Measurements from ENCODE around the gene FMN1. TPM values are rescaled to one million over a fixed set of nuclear protein-coding genes. Genes with fewer than 3 reads are reported as not detected.

Gene FMN1
- total RNA-seq, 2 experiments from 2014 or later: not detected

GRCh38 chr15:33098094-33099058 is 96.1 kb downstream of the FMN1 start:
- no peak overlapping the region for H3K27ac Mint-ChIP-seq
- DNase-seq (no peak), ATAC-seq (no peak)
- no peaks in the 10 kb centered on the region for H3K9me3 Mint-ChIP-seq (ENCODE audit: low read depth)
- no peaks in the 10 kb centered on the region for H3K4me1 Mint-ChIP-seq
- no peaks in the 10 kb centered on the region for H3K36me3 Mint-ChIP-seq
- CTCF ChIA-PET: no interaction called here
- no peaks in the 10 kb centered on the region for H3K27me3 Mint-ChIP-seq
- no peak overlapping the region for H3K4me3 Mint-ChIP-seq

DNA sequence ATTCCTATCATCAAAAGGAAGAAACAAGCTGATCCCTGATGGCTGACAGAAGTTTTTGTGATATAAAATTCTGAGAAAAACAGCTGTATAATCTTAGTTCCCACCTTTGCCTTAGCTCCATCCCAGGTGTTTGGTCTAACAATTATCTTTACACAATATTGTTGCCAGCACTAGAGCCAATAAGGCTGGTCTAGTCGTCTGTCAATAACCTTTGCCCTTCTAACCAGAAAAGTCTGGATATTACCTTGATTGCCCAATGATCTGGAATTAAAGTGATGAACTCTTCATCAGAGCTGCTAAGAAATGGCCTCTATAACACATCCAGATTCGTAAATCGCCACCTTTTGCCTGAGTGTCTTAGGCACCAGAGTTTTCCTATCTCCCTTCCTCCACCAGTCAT is 98.4 kb downstream of the FMN1 start:
- CTCF ChIA-PET: interaction anchor here (0.9 kb wide), 1 partner anchor 10 kb away, joined by 3 read pairs; no protein-coding TSS in a partner anchor
- H3K4me3 Mint-ChIP-seq: no peak overlapping the region
- DNase-seq: no peak
- no peak overlapping the region for H3K27ac Mint-ChIP-seq
- no peaks in the 10 kb centered on the region for H3K4me1 Mint-ChIP-seq
- no peaks in the 10 kb centered on the region for H3K36me3 Mint-ChIP-seq
- no peak for ATAC-seq
- H3K9me3 Mint-ChIP-seq (ENCODE audit: low read depth): no peaks in the 10 kb centered on the region
- H3K27me3 Mint-ChIP-seq: no peaks in the 10 kb centered on the region

DNA sequence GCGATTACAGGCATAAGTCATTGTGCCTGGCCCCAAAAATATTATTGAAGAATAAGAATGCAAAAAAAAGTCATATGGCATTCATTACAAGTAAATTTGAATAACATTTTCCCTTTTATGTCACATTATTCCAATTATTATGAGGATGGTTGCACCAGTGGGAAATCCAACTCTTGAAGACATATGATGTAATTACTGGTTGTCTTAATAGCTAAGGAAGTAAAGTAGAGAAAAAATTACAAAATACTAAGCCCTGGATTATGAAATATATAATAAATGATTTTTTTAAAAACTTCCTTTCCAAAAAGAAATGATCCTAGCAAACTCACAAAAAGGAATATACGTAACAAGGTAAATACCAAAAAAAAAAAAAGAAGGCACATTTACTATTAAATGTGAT is 98.9 kb downstream of the FMN1 start:
- H3K4me3 Mint-ChIP-seq: no peak overlapping the region
- CTCF ChIA-PET: interaction anchor here (0.9 kb wide), 1 partner anchor 9 kb away, joined by 3 read pairs; no protein-coding TSS in a partner anchor

GRCh38 chr15:33094336-33094735 is 100.2 kb downstream of the FMN1 start:
- no peak overlapping the region for H3K27ac Mint-ChIP-seq

More for the DNA sequence above, 98.9 kb downstream of the FMN1 start:
- H3K27ac Mint-ChIP-seq: no peak overlapping the region
- H3K4me1 Mint-ChIP-seq: no peaks in the 10 kb centered on the region
- no peak for DNase-seq
- no peaks in the 10 kb centered on the region for H3K9me3 Mint-ChIP-seq (ENCODE audit: low read depth)
- H3K27me3 Mint-ChIP-seq: no peaks in the 10 kb centered on the region
- no peak for ATAC-seq
- no peaks in the 10 kb centered on the region for H3K36me3 Mint-ChIP-seq

GRCh38 chr15:33093222-33093621 is 101.3 kb downstream of the FMN1 start:
- H3K36me3 Mint-ChIP-seq: no peaks in the 10 kb centered on the region
- DNase-seq (no peak), ATAC-seq (no peak)
- no peak overlapping the region for H3K27ac Mint-ChIP-seq
- no peaks in the 10 kb centered on the region for H3K27me3 Mint-ChIP-seq
- no peak overlapping the region for H3K4me3 Mint-ChIP-seq
- H3K4me1 Mint-ChIP-seq: no peaks in the 10 kb centered on the region
- H3K9me3 Mint-ChIP-seq (ENCODE audit: low read depth): no peaks in the 10 kb centered on the region
- CTCF ChIA-PET: no interaction called here

More at GRCh38 chr15:33094336-33094735, 100.2 kb downstream of the FMN1 start:
- CTCF ChIA-PET: no interaction called here
- Mint-ChIP-seq H3K4me1 (no peaks in the 10 kb centered on the region), H3K27me3 (no peaks in the 10 kb centered on the region), H3K36me3 (no peaks in the 10 kb centered on the region), H3K4me3 (no peak overlapping the region), H3K9me3 (ENCODE audit: low read depth) (no peaks in the 10 kb centered on the region)
- DNase-seq (no peak), ATAC-seq (no peak)

DNA sequence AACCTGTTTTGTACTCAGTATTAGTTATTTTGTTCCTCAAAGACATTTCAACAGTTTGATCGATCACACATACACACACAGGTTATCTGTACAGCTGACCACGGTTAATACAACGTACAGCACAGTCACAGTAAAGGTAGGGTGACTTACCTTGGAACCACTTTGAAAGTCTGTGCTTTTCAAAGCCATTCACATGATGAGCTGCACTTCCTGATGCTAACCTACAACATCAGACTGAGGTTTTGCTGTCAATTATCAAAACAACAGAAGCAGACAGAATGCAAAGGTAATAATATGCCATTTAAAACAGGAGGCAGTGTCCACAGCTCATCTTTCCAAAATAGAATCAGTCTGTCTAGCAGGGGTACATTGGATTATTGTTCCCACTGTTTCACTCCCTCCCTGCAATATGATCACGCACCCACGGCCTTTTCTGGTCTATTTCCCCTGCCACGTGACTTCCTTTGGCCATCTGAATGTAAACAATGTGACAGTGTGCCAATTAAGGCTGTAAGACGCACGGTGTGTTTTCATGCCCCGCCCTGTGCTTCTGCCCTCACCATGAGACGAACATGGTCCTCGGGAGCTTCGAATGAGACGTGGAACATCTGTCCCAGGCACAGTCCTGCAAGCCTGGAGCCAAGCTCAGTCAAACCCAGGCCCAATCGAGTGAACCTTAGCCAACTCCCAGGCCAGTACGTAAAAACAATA is 102.4 kb downstream of the FMN1 start:
- ATAC-seq: no peak
- Mint-ChIP-seq H3K4me1 (no peaks in the 10 kb centered on the region), H3K36me3 (no peaks in the 10 kb centered on the region), H3K4me3 (no peak overlapping the region), H3K27ac (no peak overlapping the region), H3K9me3 (ENCODE audit: low read depth) (no peaks in the 10 kb centered on the region), H3K27me3 (no peaks in the 10 kb centered on the region)
- DNase-seq: no peak
- CTCF ChIA-PET: no interaction called here

DNA sequence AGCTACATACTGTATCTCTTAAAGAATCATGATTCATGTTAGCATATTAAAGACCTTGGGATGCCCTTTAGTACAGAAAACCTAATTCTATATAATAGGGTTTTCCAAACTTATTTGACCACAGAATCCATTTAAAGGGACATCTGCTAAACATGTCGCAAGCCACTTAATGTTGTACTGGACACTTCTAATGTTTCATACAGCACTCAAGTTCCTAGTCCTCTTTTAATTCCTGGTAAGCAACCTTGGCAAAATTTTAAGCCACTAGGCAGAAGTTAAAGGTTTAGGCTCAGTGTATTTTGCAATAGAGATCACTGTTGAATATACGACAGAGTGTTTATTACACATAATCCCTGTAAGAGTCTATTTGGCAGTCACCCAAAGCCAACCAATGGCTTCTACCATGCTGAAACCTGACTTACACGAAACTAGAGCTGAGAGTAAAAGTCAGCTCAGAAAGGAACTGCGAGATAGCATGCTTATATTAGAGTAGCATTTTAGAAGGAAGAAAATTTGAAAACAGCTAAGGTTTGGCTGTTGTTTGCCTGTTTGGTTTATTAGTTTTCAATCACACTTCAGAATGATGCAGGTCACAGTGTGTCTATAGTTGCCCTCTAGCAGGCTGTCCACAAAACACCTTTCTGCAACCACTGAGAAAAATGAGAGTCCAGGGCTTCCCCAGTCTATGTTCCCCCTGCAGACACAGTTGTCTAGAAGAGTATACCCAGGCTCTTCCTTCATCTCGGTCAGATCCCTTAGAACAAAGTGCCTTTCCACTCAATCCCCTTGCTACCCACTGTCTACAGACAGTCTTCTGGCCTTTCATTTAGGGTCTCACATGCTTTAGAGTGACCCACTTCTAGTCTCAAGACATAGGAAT is 104.4 kb downstream of the FMN1 start:
- Mint-ChIP-seq H3K27ac (no peak overlapping the region), H3K4me3 (no peak overlapping the region), H3K9me3 (ENCODE audit: low read depth) (no peaks in the 10 kb centered on the region), H3K27me3 (no peaks in the 10 kb centered on the region), H3K36me3 (no peaks in the 10 kb centered on the region), H3K4me1 (no peaks in the 10 kb centered on the region)
- DNase-seq: no peak
- ATAC-seq: no peak
- CTCF ChIA-PET: no interaction called here

DNA sequence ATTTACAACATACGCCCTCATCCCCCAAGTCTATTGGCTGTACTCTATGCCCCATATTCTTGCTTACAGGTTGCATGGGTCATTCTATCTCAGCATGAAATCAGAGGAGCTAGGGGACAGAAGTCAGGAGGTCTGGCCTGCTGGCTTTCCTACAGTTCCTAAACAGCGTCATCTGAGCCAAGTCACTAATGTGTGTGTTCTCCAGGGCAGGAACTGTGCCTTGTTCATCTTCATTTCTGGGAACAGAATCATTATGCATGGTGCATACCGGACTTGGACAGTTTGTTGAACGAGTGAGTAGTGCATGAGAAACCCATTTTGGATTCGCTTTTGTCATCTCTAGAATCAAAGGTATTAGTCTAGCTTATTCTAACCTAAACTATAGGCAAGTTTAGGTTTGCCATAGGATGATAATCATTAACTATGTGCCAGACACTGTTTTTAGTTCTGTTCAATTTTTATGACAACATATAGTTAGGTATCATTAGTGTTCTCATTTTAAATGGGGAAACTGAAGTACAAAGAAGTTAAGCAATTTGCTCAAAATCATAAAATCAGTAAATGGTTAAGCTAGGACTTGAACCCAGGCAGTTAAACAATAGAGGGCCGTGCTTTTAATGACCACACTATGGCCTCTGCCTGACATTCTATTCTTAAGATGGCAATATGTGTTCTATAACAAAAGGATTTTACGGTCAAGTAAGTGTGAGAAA is 105.2 kb downstream of the FMN1 start:
- H3K27ac Mint-ChIP-seq: no peak overlapping the region
- ATAC-seq: no peak
- CTCF ChIA-PET: interaction anchor here (1.6 kb wide), 1 partner anchor 43 kb away, joined by 3 read pairs; no protein-coding TSS in a partner anchor

GRCh38 chr15:33086500-33087121 is 107.9 kb downstream of the FMN1 start:
- Mint-ChIP-seq H3K4me1 (no peaks in the 10 kb centered on the region), H3K27me3 (no peaks in the 10 kb centered on the region), H3K9me3 (ENCODE audit: low read depth) (no peaks in the 10 kb centered on the region), H3K27ac (no peak overlapping the region), H3K4me3 (no peak overlapping the region), H3K36me3 (no peaks in the 10 kb centered on the region)
- DNase-seq (no peak), ATAC-seq (no peak)
- CTCF ChIA-PET: interaction anchor here (1.0 to 1.7 kb wide), 5 partner anchors 9 to 614 kb away, joined by 3 to 7 read pairs (median 3); no protein-coding TSS in a partner anchor

More for the DNA sequence above, 105.2 kb downstream of the FMN1 start:
- Mint-ChIP-seq H3K4me1 (no peaks in the 10 kb centered on the region), H3K4me3 (no peak overlapping the region), H3K9me3 (ENCODE audit: low read depth) (no peaks in the 10 kb centered on the region), H3K27me3 (no peaks in the 10 kb centered on the region), H3K36me3 (no peaks in the 10 kb centered on the region)
- no peak for DNase-seq

- ATAC-seq (no peak), DNase-seq (no peak)
- H3K9me3 Mint-ChIP-seq (ENCODE audit: low read depth): no peaks in the 10 kb centered on the region
- H3K36me3 Mint-ChIP-seq: no peaks in the 10 kb centered on the region
- no peak overlapping the region for H3K4me3 Mint-ChIP-seq
- CTCF ChIA-PET: no interaction called here
- no peaks in the 10 kb centered on the region for H3K4me1 Mint-ChIP-seq
- H3K27me3 Mint-ChIP-seq: no peaks in the 10 kb centered on the region
- H3K27ac Mint-ChIP-seq: no peak overlapping the region
Measured at GRCh38 chr15:33084661-33085060, 109.9 kb downstream of the FMN1 start.

- ATAC-seq (no peak), DNase-seq (no peak)
- Mint-ChIP-seq H3K27me3 (no peaks in the 10 kb centered on the region), H3K27ac (no peak overlapping the region), H3K4me1 (no peaks in the 10 kb centered on the region), H3K36me3 (no peaks in the 10 kb centered on the region), H3K4me3 (no peak overlapping the region), H3K9me3 (ENCODE audit: low read depth) (no peaks in the 10 kb centered on the region)
- CTCF ChIA-PET: no interaction called here
Measured at GRCh38 chr15:33083232-33084081, 111.1 kb downstream of the FMN1 start.

GRCh38 chr15:33080006-33080405 is 114.5 kb downstream of the FMN1 start:
- no peaks in the 10 kb centered on the region for H3K9me3 Mint-ChIP-seq (ENCODE audit: low read depth)
- H3K27ac Mint-ChIP-seq: no peak overlapping the region
- ATAC-seq: no peak
- DNase-seq: no peak
- H3K27me3 Mint-ChIP-seq: no peaks in the 10 kb centered on the region
- CTCF ChIA-PET: no interaction called here
- H3K4me1 Mint-ChIP-seq: no peaks in the 10 kb centered on the region
- H3K4me3 Mint-ChIP-seq: no peak overlapping the region
- no peaks in the 10 kb centered on the region for H3K36me3 Mint-ChIP-seq

Data from activated CD8-positive, alpha-beta memory T cell treated with anti-CD3 and anti-CD28 coated beads, Interleukin-2, amount 10 ng/mL, durations not matched to agents 7 days and 5 days (primary cell).